Keratinocyte (primary cell): ENCODE results near the gene KLHL35. TPM values are rescaled to one million over a fixed set of nuclear protein-coding genes. Genes with fewer than 3 reads are reported as not detected.

ENCODE experiments used
- DNase-seq: peaks from one replicate; pipeline ENCODE4 v3.0.0-alpha.2; 2011; ENCODE audit warnings: low read depth, missing footprints, low spot score
- FAIRE-seq: peaks from 2 replicates; lab custom pipeline; 2011; peaks lifted over from hg19 to GRCh38; lab: Jason Lieb, UNC
- H2AFZ ChIP-seq: 2 replicates; pipeline ENCODE4 v1.6.0; 2012; ENCODE audit warnings: low read length, control low read depth, inconsistent platforms; ENCODE audit not compliant: control insufficient read depth
- H3K27ac ChIP-seq: 2 replicates; pipeline ENCODE4 v1.5.1; 2011; ENCODE audit warnings: low read length; ENCODE audit not compliant: control insufficient read depth, insufficient read depth
- H3K27me3 ChIP-seq: 3 replicates; pipeline ENCODE4 v1.6.0; 2011; ENCODE audit warnings: low read length; ENCODE audit not compliant: control insufficient read depth, insufficient read depth; ENCODE audit errors: extremely low read depth
- H3K36me3 ChIP-seq, 2 experiments: 2 replicates in 1 of 2; 3 replicates in 1 of 2; pipeline ENCODE4 v1.5.1; 2011; ENCODE audit warnings: low read length in 2 of 2, mild to moderate bottlenecking in 1 of 2; ENCODE audit not compliant: control insufficient read depth in 2 of 2, insufficient read depth in 2 of 2; ENCODE audit errors: extremely low read depth in 1 of 2
- H3K4me1 ChIP-seq: 3 replicates; pipeline ENCODE4 v1.5.1; 2011; ENCODE audit warnings: low read length; ENCODE audit not compliant: control insufficient read depth, insufficient read depth; ENCODE audit errors: extremely low read depth
- H3K4me2 ChIP-seq: 3 replicates; pipeline ENCODE4 v1.6.0; 2011; ENCODE audit warnings: low read depth, low read length; ENCODE audit not compliant: control insufficient read depth, insufficient read depth; ENCODE audit errors: extremely low read depth
- H3K4me3 ChIP-seq, 3 experiments: fragments of 200-600 bp in 1 of 3; sonication (generic) in 1 of 3; 2 replicates in 2 of 3; 3 replicates in 1 of 3; pipeline ENCODE4 v1.5.1; 2011 to 2016; ENCODE audit warnings: low read length in 3 of 3, mild to moderate bottlenecking in 3 of 3, control low read depth in 2 of 3, inconsistent platforms in 1 of 3, low read depth in 1 of 3, mixed read lengths in 1 of 3, mixed run types in 1 of 3, moderate library complexity in 1 of 3; ENCODE audit not compliant: control insufficient read depth in 2 of 3, insufficient read depth in 2 of 3; ENCODE audit errors: extremely low read depth in 1 of 3
- H3K79me2 ChIP-seq: 2 replicates; pipeline ENCODE4 v1.6.0; 2012; ENCODE audit warnings: low read length; ENCODE audit not compliant: control insufficient read depth, insufficient read depth
- H3K9ac ChIP-seq: 3 replicates; pipeline ENCODE4 v1.6.0; 2011; ENCODE audit warnings: low read length; ENCODE audit not compliant: control insufficient read depth, insufficient read depth; ENCODE audit errors: extremely low read depth
- H3K9me1 ChIP-seq: 3 replicates; pipeline ENCODE4 v1.6.0; 2011; ENCODE audit warnings: low read length; ENCODE audit not compliant: control insufficient read depth, insufficient read depth; ENCODE audit errors: extremely low read depth
- H3K9me3 ChIP-seq: 2 replicates; pipeline ENCODE4 v1.5.1; 2012; ENCODE audit warnings: low read depth, low read length; ENCODE audit not compliant: control insufficient read depth
- H4K20me1 ChIP-seq: 3 replicates; pipeline ENCODE4 v1.6.0; 2011; ENCODE audit warnings: low read length; ENCODE audit not compliant: control insufficient read depth, insufficient read depth; ENCODE audit errors: extremely low read depth
- EZH2 ChIP-seq: IDR thresholded peaks from one replicate; pipeline ENCODE4 v1.6.1; 2012; ENCODE audit warnings: inconsistent platforms, mild to moderate bottlenecking, low read length, moderate library complexity
- dilution Hi-C: fragments of 300-500 bp; cut with MboI; formaldehyde crosslinking; loops from one replicate; pipeline ENCODE4 v1.7.0; 2020; ENCODE audit warnings: low sequenced_read_pairs; ENCODE audit not compliant: extremely low pct_ligation_motif_present
- polyA plus RNA-seq, 5 experiments: library from polyadenylated mRNA; depleted of rRNA in 3 of 5; stranded (reverse) in 3 of 5; stranded (forward) in 1 of 5; unstranded in 1 of 5; fragments of >200 nt; gene quantifications; 1 replicate in 1 of 5; 2 replicates in 3 of 5; 3 replicates in 1 of 5; pipeline versions ENCODE4 v1.2.1 to v1.2.3, GENCODE V29; 2011 to 2012; ENCODE audit warnings: missing spikeins in 2 of 5, low read depth in 1 of 5, low replicate concordance in 1 of 5
- TF ChIP-seq, protein P1 (sequence below), 3 experiments: IDR thresholded peaks in 1 of 3; conservative IDR thresholded peaks in 1 of 3; optimal IDR thresholded peaks in 1 of 3; 2 replicates in 2 of 3; 3 replicates in 1 of 3; pipeline versions ENCODE3 to v1.5.1; 2011; ENCODE audit warnings: low read length in 3 of 3, mild to moderate bottlenecking in 3 of 3, moderate library complexity in 2 of 3, control low read depth in 1 of 3, inconsistent platforms in 1 of 3; ENCODE audit not compliant: insufficient read depth in 2 of 3; ENCODE audit errors: extremely low read depth in 1 of 3

The KLHL35 gene
- polyA plus RNA-seq, 1 donor (not counting 4 experiments of a cell fraction or from before 2014, with no cell fraction given) = 0.58 TPM

- no peak overlapping the region for H3K4me2 ChIP-seq
- H3K4me1 ChIP-seq = peaks cover 11% of the 10 kb centered on the region
- H3K79me2 ChIP-seq = no peaks in the 10 kb centered on the region
- no peak overlapping the region for H3K9ac ChIP-seq
- no peaks in the 10 kb centered on the region for H4K20me1 ChIP-seq
- H2AFZ ChIP-seq = no peak overlapping the region
- H3K9me3 ChIP-seq = no peaks in the 10 kb centered on the region
- no peak for DNase-seq
- no peaks in the 10 kb centered on the region for H3K9me1 ChIP-seq
- FAIRE-seq = no peak
- TF ChIP-seq EZH2 = no peak
- TF ChIP-seq, protein P1, sequence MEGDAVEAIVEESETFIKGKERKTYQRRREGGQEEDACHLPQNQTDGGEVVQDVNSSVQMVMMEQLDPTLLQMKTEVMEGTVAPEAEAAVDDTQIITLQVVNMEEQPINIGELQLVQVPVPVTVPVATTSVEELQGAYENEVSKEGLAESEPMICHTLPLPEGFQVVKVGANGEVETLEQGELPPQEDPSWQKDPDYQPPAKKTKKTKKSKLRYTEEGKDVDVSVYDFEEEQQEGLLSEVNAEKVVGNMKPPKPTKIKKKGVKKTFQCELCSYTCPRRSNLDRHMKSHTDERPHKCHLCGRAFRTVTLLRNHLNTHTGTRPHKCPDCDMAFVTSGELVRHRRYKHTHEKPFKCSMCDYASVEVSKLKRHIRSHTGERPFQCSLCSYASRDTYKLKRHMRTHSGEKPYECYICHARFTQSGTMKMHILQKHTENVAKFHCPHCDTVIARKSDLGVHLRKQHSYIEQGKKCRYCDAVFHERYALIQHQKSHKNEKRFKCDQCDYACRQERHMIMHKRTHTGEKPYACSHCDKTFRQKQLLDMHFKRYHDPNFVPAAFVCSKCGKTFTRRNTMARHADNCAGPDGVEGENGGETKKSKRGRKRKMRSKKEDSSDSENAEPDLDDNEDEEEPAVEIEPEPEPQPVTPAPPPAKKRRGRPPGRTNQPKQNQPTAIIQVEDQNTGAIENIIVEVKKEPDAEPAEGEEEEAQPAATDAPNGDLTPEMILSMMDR (optimal IDR thresholded peaks at IDR 0.05 in 1 of 3, IDR thresholded peaks at IDR 0.05 in 1 of 3, conservative IDR thresholded peaks at IDR 0.05 in 1 of 3; ENCODE audit: extremely low read depth in 1 of 3, insufficient read depth in 2 of 3, low read length in 3 of 3) = no peak
- no peaks in the 10 kb centered on the region for H3K36me3 ChIP-seq
- dilution Hi-C loops = no loop called here
- no peaks in the 10 kb centered on the region for H3K27me3 ChIP-seq
- H3K27ac ChIP-seq = no peak overlapping the region
- H3K4me3 ChIP-seq = no peak overlapping the region
Measured at GRCh38 chr11:75475767-75476650, 43.0 kb upstream of the KLHL35 start.

DNA sequence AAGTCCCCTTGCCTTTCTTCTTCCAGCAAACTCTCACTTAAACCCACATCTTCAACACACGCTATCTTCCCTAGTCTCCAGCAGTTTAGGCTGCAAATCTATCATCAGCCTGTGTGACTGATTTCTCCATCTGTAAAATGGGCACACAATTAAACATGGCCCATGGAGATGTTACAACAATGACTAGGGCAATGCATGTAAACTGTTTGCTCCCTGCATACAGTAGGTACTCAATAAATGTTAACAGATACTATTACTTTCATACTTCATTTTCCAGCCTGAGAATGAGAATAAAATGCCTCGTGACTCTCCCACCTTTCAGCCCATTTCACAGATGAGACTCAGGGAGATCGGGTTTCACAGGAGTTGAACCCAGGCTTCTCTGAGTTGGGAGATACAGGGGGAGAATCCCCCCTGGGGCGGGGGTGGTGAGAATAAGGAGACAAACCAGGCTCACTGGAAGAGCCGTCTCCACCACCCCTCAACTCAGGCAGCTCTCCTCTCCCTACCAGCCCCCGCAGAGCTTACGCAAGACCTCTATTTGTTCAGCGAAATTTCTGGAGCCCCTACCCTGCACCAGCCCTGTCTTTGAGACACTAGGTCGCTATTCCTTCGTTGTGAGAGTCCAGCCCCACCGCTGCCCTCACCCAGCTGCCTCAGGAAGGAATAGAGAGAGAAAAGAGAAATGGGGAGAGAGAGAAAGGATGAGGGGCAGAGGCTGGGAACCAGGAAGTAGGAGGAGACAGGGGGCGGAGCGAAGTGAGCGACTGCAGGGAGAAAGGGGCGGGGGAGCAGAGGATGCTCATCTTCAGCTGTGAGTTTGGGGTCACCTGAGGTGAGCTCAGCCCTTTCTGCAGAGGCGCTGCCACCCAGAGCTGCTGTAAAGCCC, 42.1 kb upstream of the KLHL35 start:
- H3K27me3 ChIP-seq = no peaks in the 10 kb centered on the region

More for the DNA sequence above, 42.1 kb upstream of the KLHL35 start:
- dilution Hi-C loops = no loop called here
- no peak for DNase-seq
- Histone ChIP-seq H3K9me3 (no peaks in the 10 kb centered on the region), H3K79me2 (no peaks in the 10 kb centered on the region), H3K27ac (no peak overlapping the region), H3K4me3 (no peak overlapping the region), H3K9ac (no peak overlapping the region), H2AFZ (no peak overlapping the region), H3K9me1 (no peaks in the 10 kb centered on the region), H3K4me2 (no peak overlapping the region), H3K4me1 (peaks cover 11% of the 10 kb centered on the region), H4K20me1 (no peaks in the 10 kb centered on the region), H3K36me3 (no peaks in the 10 kb centered on the region)
- TF ChIP-seq EZH2 = no peak
- no peak for FAIRE-seq
